Measurements from ENCODE around the gene CLIC1. TPM values are rescaled to one million over a fixed set of nuclear protein-coding genes. Genes with fewer than 3 reads are reported as not detected.

CLIC1 gene
- polyA plus RNA-seq, 1 donor (not counting 4 experiments of a cell fraction or from before 2014, with no cell fraction given), result 832 TPM

DNA sequence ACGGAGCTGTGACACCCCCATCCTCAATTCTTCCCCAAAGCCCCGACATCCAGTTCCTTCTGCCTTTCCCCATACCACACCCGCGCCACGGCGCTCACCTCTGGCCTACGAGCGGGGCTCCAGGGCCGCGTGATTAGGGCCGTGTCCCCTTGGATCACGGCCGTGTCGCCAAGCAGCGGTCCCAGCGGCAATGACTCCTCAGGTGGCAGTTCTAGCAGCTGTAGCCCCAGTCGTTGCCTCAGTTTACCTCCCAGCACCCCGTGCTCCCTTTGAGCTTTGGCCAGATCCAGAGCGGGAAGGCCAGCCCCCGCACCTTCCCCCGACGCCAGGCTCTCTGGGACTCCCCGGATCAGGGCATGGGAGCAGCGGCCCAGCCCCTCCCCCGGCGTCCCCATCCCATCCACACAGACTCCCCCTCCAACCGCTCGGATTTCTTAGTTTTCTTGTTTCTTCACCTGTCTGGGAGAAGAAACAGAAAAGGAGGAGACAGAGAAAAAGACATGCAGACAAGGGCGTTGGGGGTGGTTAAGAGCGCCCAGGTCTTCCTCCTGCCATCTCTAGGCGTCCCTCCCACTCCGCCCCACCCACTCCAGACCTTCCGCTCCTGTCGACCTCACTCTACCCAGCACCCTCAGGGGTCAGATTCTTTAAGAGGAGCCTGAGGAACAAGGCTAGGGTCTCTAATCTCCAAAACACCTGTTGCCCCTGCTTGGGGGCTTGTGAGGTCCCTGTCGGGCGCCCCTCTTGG is 7.4 kb downstream of the CLIC1 start, which contains the start of gene DDAH2:
TSS of gene DDAH2 (minus strand) at position 533 of the 748 bp plus-strand sequence. CDS start at position 395, 138 bp downstream.
- Histone ChIP-seq H3K9me1 (ENCODE audit: control insufficient read depth, extremely low read depth, insufficient read depth, low read length) (peaks cover 4% of the 10 kb centered on the region), H3K9me3 (ENCODE audit: control insufficient read depth, low read depth, low read length) (no peaks in the 10 kb centered on the region), H3K9ac (ENCODE audit: control insufficient read depth, extremely low read depth, insufficient read depth, low read length) (peak within 1 kb of the TSS; percentile 50), H3K27me3 (ENCODE audit: control insufficient read depth, extremely low read depth, insufficient read depth, low read length) (no peaks in the 10 kb centered on the region), H4K20me1 (ENCODE audit: control insufficient read depth, extremely low read depth, insufficient read depth, low read length) (peaks cover 12% of the 10 kb centered on the region), H3K4me2 (ENCODE audit: control insufficient read depth, extremely low read depth, insufficient read depth, low read depth, low read length) (peak within 1 kb of the TSS; percentile 91), H3K36me3 (ENCODE audit: control insufficient read depth in 2 of 2, extremely low read depth in 1 of 2, insufficient read depth in 2 of 2, low read length in 2 of 2) (peaks cover 25 to 34% of the 10 kb centered on the region in 2 experiments), H3K4me1 (ENCODE audit: control insufficient read depth, extremely low read depth, insufficient read depth, low read length) (peaks cover 18% of the 10 kb centered on the region), H3K27ac (ENCODE audit: control insufficient read depth, insufficient read depth, low read length) (no peak within 1 kb of the TSS), H3K79me2 (ENCODE audit: control insufficient read depth, insufficient read depth, low read length) (peaks cover 9% of the 10 kb centered on the region), H3K4me3 (ENCODE audit: control insufficient read depth in 2 of 3, extremely low read depth in 1 of 3, insufficient read depth in 2 of 3, low read depth in 1 of 3, low read length in 3 of 3) (peak within 1 kb of the TSS; percentile 38 to 74 (median 70)), H2AFZ (ENCODE audit: control insufficient read depth, low read length) (no peak within 1 kb of the TSS)
- dilution Hi-C loops (cut with MboI; ENCODE audit: extremely low pct_ligation_motif_present, low sequenced_read_pairs), result no loop called here
- TF ChIP-seq EZH2 (IDR thresholded peaks at IDR 0.05; ENCODE audit: low read length), result no peak
- TF ChIP-seq, protein P1, sequence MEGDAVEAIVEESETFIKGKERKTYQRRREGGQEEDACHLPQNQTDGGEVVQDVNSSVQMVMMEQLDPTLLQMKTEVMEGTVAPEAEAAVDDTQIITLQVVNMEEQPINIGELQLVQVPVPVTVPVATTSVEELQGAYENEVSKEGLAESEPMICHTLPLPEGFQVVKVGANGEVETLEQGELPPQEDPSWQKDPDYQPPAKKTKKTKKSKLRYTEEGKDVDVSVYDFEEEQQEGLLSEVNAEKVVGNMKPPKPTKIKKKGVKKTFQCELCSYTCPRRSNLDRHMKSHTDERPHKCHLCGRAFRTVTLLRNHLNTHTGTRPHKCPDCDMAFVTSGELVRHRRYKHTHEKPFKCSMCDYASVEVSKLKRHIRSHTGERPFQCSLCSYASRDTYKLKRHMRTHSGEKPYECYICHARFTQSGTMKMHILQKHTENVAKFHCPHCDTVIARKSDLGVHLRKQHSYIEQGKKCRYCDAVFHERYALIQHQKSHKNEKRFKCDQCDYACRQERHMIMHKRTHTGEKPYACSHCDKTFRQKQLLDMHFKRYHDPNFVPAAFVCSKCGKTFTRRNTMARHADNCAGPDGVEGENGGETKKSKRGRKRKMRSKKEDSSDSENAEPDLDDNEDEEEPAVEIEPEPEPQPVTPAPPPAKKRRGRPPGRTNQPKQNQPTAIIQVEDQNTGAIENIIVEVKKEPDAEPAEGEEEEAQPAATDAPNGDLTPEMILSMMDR (optimal IDR thresholded peaks at IDR 0.05 in 1 of 3, IDR thresholded peaks at IDR 0.05 in 1 of 3, conservative IDR thresholded peaks at IDR 0.05 in 1 of 3; ENCODE audit: extremely low read depth in 1 of 3, insufficient read depth in 2 of 3, low read length in 3 of 3), result peak in 2 of 3 experiments; percentile 53 to 61
- no peak for FAIRE-seq
- DNase-seq (ENCODE audit: low read depth, low spot score), result no peak

DNA sequence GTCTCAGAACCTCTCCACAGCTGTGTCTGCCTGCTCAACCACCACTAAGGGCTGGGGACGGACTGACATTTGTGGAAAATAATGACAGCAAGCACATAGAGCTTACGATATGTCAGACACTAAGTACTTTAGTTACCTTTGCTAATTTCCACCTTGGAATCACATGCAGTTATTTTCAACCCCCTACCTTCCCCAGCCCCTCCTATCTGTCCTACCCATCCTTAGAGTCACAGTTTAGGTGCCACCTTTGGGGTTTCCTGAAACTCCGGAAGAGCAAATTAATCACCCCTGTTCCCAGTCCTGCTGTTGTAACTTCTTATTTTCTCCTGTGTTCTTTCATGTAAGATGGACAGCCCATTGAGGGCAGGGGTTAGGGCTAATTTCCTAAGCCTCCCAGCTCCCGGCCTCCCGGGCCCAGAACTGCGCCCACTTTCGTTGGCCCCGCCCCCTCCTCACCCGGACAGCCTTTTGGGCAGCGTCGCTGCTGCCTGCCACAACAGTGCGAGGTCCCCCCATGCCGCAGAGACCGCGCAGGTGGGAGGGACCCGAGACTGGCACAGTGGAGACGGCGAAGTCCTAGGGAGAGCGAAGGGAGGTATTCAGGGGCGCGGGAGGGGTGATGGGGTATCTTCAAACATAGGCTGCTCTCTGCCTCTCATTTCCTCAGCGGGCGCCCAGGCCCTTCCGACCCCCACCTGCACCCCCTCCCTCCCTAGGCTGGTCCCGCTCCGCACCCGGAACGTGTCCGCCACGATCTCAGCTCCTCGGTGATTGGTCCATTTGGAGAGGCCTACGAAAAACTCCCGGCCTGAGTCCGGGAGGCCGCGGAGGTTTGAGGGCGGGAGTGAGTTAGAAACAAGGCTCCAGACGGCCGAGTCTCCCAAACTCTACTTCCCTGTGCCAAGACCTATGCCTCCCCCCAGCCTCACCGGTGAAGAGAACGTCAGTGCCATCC is 8.3 kb downstream of the CLIC1 start:
- FAIRE-seq (no peak), DNase-seq (ENCODE audit: low read depth, low spot score) (no peak)
- no peak overlapping the region for H2AFZ ChIP-seq (ENCODE audit: control insufficient read depth, low read length)
- TF ChIP-seq, protein P1 (optimal IDR thresholded peaks at IDR 0.05 in 1 of 3, IDR thresholded peaks at IDR 0.05 in 1 of 3, conservative IDR thresholded peaks at IDR 0.05 in 1 of 3; ENCODE audit: extremely low read depth in 1 of 3, insufficient read depth in 2 of 3, low read length in 3 of 3), result no peak
- no peak for TF ChIP-seq EZH2 (IDR thresholded peaks at IDR 0.05; ENCODE audit: low read length)
- no peaks in the 10 kb centered on the region for H3K27me3 ChIP-seq (ENCODE audit: control insufficient read depth, extremely low read depth, insufficient read depth, low read length)
- no peak overlapping the region for H3K4me2 ChIP-seq (ENCODE audit: control insufficient read depth, extremely low read depth, insufficient read depth, low read depth, low read length)
- H3K36me3 ChIP-seq (ENCODE audit: control insufficient read depth in 2 of 2, extremely low read depth in 1 of 2, insufficient read depth in 2 of 2, low read length in 2 of 2), result peaks cover 16 to 25% of the 10 kb centered on the region in 2 experiments
- H3K4me1 ChIP-seq (ENCODE audit: control insufficient read depth, extremely low read depth, insufficient read depth, low read length), result peaks cover 9% of the 10 kb centered on the region
- no peak overlapping the region for H3K27ac ChIP-seq (ENCODE audit: control insufficient read depth, insufficient read depth, low read length)
- H3K79me2 ChIP-seq (ENCODE audit: control insufficient read depth, insufficient read depth, low read length), result no peaks in the 10 kb centered on the region
- H3K9me3 ChIP-seq (ENCODE audit: control insufficient read depth, low read depth, low read length), result no peaks in the 10 kb centered on the region
- peaks cover 2% of the 10 kb centered on the region for H3K9me1 ChIP-seq (ENCODE audit: control insufficient read depth, extremely low read depth, insufficient read depth, low read length)
- H3K9ac ChIP-seq (ENCODE audit: control insufficient read depth, extremely low read depth, insufficient read depth, low read length), result no peak overlapping the region
- H3K4me3 ChIP-seq (ENCODE audit: control insufficient read depth in 2 of 3, extremely low read depth in 1 of 3, insufficient read depth in 2 of 3, low read depth in 1 of 3, low read length in 3 of 3), result no peak overlapping the region
- dilution Hi-C loops (cut with MboI; ENCODE audit: extremely low pct_ligation_motif_present, low sequenced_read_pairs), result no loop called here
- H4K20me1 ChIP-seq (ENCODE audit: control insufficient read depth, extremely low read depth, insufficient read depth, low read length), result peaks cover 8% of the 10 kb centered on the region

All from keratinocyte (primary cell).